NCI-H460 (cell line): ENCODE results near the gene PTPN14. TPM values are rescaled to one million over a fixed set of nuclear protein-coding genes. Genes with fewer than 3 reads are reported as not detected.
A peak's percentile ranks its signal among the peaks of the same experiment; 100 is the strongest.
"Not testable (repeated sequence)": the region's sequence is repeated elsewhere in the genome, so short reads cannot be mapped to it uniquely, and the experiment has no call there.

Experiments
- DNase-seq: peaks from one replicate; pipeline ENCODE4 v3.0.0-alpha.2; 2016; ENCODE audit warnings: low read depth; ENCODE audit errors: extremely low read depth
- polyA plus RNA-seq: library from polyadenylated mRNA; depleted of rRNA; stranded (reverse); fragments of >200 nt; gene quantifications from 2 replicates; pipeline ENCODE4 v1.2.3, GENCODE V29; 2014; cell fraction: nucleus; rRNA removed
- total RNA-seq: library from RNA; depleted of rRNA; stranded (reverse); fragments of >200 nt; shearing (Covaris generic); gene quantifications from 2 replicates; pipeline ENCODE4 v1.2.3, GENCODE V29; 2014; rRNA removed

Gene PTPN14
- total RNA-seq: 58.3 and 59.1 TPM in 2 replicates
- polyA plus RNA-seq: 17.8 and 23.0 TPM in 2 replicates

- peak; percentile 95 for DNase-seq
These were observed at the start of gene PTPN14 for GRCh38 chr1:214551436-214552173. Gene PTPN14, minus strand, starts transcription at chr1:214551602. Its CDS starts 86,799 bp downstream, at chr1:214464803.

DNA sequence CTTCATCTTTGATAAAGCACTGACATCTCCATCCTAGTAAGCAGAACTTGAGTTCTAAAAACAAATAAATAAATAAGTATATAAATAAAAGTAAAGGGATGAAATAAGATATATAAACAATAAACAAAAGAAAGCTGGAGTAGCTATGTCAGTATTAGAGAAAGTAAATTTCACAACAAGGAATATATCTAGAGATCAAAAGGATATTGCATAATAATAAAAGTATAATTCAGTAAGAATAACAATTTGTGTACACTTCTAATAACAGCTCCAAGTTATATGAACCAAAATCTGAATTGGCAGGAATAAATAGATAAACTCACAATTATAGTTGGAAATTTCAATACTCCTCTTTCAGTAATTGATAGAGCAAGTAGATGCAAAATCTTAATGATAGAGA, 41.8 kb upstream of the PTPN14 start:
- no peak for DNase-seq

GRCh38 chr1:214591918-214592317, 40.5 kb upstream of the PTPN14 start:
- not testable (repeated sequence) for DNase-seq

GRCh38 chr1:214590696-214591095, 39.3 kb upstream of the PTPN14 start:
- DNase-seq: no peak

GRCh38 chr1:214588963-214589597, 37.7 kb upstream of the PTPN14 start:
- DNase-seq: no peak

- DNase-seq: no peak
These were observed 35.8 kb upstream of the PTPN14 start for GRCh38 chr1:214587165-214587564.

DNA sequence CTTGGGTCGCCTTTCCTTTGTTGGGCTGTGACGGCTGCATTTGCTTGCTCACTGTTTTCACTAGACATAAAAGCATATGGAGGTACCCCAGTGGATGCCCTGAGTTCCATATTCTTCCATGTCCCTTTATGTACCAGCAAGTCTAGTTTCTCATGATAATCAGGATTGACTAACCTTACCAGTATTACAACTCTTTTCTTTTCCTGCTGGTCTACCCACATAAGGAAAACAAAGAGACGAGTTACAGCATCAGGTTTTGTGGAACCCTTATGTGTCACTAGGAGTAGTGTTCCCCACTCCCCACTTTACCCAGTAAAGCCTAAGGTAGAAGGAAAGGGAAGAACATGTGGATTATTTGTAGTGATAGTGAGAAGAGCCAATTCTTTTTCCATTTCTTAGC, 35.2 kb upstream of the PTPN14 start:
- no peak for DNase-seq

- DNase-seq: peak; percentile 77
These were observed 33.7 kb upstream of the PTPN14 start for GRCh38 chr1:214584805-214585766.

GRCh38 chr1:214583824-214584554, 32.6 kb upstream of the PTPN14 start:
- no peak for DNase-seq

DNA sequence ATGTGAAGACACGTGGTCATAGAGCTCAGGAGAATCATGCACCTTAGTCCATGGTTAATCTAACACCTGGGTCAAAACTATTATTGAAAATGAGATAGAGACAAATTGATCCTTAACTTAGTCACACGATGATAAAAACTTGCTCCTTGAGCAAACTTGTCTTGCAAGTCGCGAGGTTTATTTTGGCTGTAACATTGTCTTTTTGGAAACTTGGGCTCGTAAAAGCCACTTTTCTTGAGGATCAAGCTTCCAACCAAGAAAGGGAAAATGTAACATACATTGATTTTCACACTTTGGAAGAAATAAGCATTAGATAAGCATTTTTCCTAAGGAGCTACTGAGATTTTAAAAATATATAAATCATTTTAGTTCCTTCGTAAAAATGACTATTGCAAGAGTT, 31.7 kb upstream of the PTPN14 start:
- DNase-seq: no peak

DNA sequence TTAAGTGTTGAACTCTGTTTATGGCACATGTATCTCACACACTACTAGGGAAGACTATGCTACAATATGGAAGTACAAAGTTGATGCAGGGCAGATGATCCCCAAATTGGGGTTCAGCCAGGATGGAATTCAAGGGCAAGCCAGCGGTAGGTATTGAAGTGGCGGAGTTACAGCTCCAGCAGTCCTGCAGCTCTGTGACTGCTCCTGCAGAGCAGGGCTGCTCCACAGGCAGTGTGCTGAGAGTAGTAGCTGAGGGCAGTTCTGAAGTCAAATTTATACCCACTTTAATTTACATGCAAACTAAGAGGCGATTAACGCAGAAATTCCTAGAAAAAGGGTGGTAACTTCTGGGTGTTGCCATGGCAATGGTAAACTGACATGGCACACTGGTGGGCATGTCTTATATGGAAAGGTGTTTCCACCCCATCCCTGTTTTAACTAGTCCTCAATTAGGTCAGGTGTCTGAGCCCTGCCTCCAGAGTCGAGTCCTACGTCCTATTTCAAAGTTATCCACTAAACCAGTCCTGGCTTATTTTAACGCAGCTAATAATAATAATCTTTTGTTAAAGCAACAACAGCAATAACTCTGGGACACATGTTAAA, 31.0 kb upstream of the PTPN14 start:
- no peak for DNase-seq

DNA sequence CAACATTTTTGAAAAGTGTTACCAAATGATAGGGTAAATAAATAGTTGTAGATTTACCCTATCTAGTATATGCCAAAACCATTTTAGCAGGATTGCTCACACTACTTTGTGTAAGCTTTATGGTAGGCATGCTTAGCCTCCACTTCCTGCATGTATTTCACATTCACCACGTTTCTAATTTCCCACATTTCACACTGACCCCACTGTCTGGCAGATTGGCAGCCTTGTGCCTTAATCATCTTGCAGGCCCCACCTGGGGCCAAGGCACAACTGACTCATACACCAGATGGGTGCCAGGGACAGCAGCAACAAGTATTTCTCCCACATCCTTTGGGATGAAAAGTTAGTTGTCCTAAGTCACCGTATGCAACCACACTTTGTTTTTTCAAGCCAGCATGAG, 30.4 kb upstream of the PTPN14 start:
- no peak for DNase-seq

GRCh38 chr1:214579183-214579582, 27.8 kb upstream of the PTPN14 start:
- DNase-seq: no peak

- not testable (repeated sequence) for DNase-seq
These were observed 24.7 kb upstream of the PTPN14 start for GRCh38 chr1:214576120-214576519.

DNA sequence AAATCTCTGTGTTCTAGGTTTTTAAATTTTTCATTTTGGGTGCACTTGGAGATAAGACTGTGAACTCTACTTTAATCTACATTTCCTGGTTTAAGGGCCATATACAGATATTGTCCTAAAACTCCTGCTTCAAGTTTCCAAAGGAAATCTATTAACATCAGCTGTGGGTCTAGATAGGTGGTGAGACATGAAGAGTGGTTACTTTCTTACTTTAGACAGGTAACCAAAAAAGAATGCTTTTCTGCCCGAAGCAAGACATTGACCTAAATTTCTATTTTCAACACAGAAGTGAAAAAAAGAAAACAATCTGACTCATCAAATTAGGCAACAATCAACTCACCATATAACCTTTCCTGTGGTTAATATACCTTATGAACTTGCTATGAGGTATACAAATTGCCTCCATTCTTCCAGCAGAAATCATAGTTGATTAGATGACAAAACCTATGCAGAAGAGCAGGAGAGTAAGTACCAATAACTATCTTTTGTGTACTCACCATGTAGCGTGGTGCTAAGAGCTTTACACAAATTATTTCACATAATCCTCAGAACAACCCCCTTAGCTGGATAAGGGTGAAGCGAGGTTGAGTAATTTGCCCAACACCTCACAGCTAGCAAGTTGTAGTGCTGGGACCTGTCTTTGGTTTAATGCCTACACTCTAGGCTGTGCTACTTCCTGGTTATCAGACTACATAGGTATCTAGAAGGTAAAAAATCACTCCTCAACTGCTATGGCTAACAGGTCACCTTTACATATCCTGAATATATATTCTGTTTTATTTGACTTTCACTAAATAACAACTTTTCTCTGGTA, 23.4 kb upstream of the PTPN14 start:
- DNase-seq: no peak

DNA sequence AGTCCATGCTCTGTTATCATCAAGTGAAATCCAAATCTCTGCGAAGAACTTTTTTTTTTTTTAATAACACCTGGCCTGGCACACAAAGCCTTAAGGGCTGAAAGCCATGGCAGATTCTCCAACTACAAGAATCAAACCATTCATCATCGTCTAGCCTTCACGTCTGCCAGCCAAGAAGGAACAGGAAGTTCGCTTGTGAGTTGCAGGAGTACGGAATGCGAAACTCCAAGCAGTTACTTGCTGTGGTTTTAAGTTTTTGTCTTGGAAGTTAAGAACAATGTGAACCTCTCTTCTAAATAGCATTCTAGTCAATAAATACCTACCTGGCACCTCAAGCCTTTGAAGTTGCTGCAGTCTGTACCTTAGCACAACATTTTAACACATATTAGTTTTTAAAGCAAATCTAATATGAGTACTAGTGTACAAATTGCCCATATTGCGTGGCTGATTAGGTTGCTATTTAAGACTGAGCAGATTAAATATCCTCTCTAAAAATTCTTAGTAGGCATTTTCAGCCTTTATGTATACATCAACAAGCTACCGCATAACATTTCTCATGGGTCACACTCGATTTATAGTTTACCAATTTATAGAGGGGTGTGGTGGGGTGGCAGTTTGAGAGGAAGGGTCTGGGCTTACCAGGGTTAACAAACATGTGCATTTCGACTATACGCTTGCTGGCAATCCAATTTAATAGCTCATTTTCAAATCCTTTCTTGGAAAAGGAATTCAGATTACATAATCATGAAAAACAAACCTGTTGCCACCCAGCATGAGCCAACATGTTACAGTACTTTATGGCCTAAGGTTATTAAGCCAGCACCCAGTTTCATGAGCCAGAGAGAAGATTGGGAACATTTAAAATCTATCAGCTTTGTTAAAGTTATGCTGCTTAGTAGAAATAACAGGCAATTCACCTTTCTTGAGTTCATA, 22.2 kb upstream of the PTPN14 start:
- DNase-seq: no peak

DNA sequence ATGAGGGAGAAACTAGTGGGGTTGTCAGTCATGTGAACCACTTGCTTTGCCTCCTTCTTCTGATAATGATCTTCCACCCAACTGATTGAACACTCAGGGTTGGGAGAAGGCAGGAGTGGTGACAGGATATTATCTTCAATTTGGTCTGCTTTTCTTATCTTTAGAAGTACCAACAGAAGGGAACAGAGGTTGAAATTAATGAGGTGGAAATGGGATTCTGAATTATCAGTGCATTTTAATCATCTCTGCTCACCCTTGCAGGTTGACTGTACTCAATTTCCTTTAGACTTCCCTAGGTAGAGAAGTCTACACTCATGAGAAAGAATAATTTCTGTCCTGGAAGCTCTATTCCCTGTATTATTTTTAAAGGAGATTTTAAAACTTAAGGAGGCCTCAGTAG, 19.9 kb upstream of the PTPN14 start:
- no peak for DNase-seq

DNA sequence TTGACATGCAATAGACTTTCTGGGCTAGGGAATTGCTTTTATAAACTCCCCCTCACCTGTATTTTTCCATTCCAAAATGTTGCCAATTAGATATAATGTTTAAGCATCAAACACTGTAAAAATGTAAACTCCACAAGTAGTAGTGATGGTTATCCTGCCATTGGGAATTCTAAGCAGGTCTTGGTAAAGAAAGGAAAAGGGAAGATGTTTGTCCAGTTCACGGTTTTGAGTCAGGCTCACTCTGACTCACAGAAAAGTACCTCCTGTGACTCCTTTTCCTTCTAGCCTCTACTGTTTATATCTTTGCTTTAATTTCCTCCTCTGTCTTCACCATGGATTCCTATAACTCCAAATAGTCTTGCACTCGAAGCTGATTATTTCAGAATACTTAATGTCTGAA, 19.0 kb upstream of the PTPN14 start:
- DNase-seq: no peak
